ENCODE data around the gene RHBDL1.

The RHBDL1 gene

DNA sequence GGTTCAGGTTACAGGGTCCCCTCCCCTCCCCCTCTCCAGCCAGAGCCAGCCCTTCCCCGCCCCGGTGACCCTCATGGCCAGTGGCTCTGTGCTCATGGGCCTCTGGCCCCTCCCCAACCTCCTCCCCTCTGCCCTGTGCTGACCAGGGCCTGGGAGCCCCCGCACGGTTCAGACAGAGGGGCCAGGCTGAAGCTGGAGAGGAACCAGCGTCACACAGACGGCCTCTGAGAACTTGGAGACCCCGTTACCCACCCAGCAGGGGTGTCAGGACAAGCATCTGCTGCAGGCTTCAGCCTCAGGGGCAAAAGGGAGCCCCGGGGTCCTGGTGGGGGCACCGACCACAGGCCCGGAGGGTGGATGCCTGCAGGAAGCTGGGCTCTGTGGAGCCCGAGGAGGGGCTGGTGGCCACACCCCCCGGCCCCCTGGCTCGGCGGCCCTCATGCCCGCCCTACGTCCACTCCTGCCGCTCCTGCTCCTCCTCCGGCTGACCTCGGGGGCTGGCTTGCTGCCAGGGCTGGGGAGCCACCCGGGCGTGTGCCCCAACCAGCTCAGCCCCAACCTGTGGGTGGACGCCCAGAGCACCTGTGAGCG lies 44.6 kb upstream of the RHBDL1 start, which contains the start of gene WFIKKN1:
Gene WFIKKN1 (plus strand): TSS at position 171 of the 591 bp plus-strand sequence. CDS start 269 bp downstream, at position 440.
- TF ChIP-seq POLR2AphosphoS5 (IDR thresholded peaks at IDR 0.05; ENCODE audit: low read depth, low read length), result 0 out of 2 replicates have a peak, but pooled peaks have one; percentile 8
- TF ChIP-seq SIN3A (IDR thresholded peaks at IDR 0.05; ENCODE audit: borderline replicate concordance, insufficient read depth, low read length), result no peak

DNA sequence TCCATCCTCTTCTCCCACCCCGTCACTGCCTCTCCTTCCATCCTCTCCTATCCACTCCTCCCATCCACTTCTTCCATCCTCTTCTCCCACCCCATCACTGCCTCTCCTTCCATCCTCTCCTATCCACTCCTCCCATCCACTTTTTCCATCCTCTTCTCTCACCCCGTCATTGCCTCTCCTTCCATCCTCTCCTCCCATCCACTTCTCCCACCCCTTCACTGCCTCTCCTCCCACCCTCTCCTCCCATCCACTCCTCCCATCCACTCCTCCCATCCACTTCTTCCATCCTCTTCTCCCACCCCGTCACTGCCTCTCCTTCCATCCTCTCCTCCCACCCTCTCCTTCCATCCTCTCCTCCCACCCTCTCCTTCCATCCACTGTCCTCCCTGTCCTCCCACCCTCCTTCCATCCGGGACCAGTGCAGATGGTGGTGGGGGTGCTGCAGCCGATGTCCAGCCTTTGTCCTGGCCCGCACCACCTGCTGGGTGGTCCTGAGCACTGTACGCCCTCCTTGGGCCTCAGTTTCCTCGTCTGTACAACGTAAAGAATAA lies 43.6 kb upstream of the RHBDL1 start:
- TF ChIP-seq SIN3A (IDR thresholded peaks at IDR 0.05; ENCODE audit: borderline replicate concordance, insufficient read depth, low read length), result no peak
- TF ChIP-seq TAF1 (IDR thresholded peaks at IDR 0.05; ENCODE audit: borderline replicate concordance, insufficient read depth, low read length), result no peak
- TF ChIP-seq FOXP2 (optimal IDR thresholded peaks at IDR 0.05; ENCODE audit: borderline replicate concordance, extremely low read depth, extremely low read length, insufficient read depth), result no peak
- no peak for TF ChIP-seq POLR2AphosphoS5 (IDR thresholded peaks at IDR 0.05; ENCODE audit: low read depth, low read length)
- TF ChIP-seq, protein P1, sequence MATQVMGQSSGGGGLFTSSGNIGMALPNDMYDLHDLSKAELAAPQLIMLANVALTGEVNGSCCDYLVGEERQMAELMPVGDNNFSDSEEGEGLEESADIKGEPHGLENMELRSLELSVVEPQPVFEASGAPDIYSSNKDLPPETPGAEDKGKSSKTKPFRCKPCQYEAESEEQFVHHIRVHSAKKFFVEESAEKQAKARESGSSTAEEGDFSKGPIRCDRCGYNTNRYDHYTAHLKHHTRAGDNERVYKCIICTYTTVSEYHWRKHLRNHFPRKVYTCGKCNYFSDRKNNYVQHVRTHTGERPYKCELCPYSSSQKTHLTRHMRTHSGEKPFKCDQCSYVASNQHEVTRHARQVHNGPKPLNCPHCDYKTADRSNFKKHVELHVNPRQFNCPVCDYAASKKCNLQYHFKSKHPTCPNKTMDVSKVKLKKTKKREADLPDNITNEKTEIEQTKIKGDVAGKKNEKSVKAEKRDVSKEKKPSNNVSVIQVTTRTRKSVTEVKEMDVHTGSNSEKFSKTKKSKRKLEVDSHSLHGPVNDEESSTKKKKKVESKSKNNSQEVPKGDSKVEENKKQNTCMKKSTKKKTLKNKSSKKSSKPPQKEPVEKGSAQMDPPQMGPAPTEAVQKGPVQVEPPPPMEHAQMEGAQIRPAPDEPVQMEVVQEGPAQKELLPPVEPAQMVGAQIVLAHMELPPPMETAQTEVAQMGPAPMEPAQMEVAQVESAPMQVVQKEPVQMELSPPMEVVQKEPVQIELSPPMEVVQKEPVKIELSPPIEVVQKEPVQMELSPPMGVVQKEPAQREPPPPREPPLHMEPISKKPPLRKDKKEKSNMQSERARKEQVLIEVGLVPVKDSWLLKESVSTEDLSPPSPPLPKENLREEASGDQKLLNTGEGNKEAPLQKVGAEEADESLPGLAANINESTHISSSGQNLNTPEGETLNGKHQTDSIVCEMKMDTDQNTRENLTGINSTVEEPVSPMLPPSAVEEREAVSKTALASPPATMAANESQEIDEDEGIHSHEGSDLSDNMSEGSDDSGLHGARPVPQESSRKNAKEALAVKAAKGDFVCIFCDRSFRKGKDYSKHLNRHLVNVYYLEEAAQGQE (IDR thresholded peaks at IDR 0.05; ENCODE audit: insufficient read depth in 1 of 2, low read depth in 2 of 2, low read length in 2 of 2), result no peak

- TF ChIP-seq FOXP2 (optimal IDR thresholded peaks at IDR 0.05; ENCODE audit: borderline replicate concordance, extremely low read depth, extremely low read length, insufficient read depth), result no peak
- TF ChIP-seq SIN3A (IDR thresholded peaks at IDR 0.05; ENCODE audit: borderline replicate concordance, insufficient read depth, low read length), result no peak
- no peak for TF ChIP-seq TAF1 (IDR thresholded peaks at IDR 0.05; ENCODE audit: borderline replicate concordance, insufficient read depth, low read length)
- no peak for TF ChIP-seq POLR2AphosphoS5 (IDR thresholded peaks at IDR 0.05; ENCODE audit: low read depth, low read length)
- TF ChIP-seq, protein P1 (IDR thresholded peaks at IDR 0.05; ENCODE audit: insufficient read depth in 1 of 2, low read depth in 2 of 2, low read length in 2 of 2), result no peak
These were observed 42.8 kb upstream of the RHBDL1 start for GRCh38 chr16:632486-633335.

DNA sequence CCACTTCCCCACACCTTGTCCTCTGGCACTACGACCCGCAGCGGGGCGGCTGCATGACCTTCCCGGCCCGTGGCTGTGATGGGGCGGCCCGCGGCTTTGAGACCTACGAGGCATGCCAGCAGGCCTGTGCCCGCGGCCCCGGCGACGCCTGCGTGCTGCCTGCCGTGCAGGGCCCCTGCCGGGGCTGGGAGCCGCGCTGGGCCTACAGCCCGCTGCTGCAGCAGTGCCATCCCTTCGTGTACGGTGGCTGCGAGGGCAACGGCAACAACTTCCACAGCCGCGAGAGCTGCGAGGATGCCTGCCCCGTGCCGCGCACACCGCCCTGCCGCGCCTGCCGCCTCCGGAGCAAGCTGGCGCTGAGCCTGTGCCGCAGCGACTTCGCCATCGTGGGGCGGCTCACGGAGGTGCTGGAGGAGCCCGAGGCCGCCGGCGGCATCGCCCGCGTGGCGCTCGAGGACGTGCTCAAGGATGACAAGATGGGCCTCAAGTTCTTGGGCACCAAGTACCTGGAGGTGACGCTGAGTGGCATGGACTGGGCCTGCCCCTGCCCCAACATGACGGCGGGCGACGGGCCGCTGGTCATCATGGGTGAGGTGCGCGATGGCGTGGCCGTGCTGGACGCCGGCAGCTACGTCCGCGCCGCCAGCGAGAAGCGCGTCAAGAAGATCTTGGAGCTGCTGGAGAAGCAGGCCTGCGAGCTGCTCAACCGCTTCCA lies 42.0 kb upstream of the RHBDL1 start:
- no peak for TF ChIP-seq FOXP2 (optimal IDR thresholded peaks at IDR 0.05; ENCODE audit: borderline replicate concordance, extremely low read depth, extremely low read length, insufficient read depth)
- TF ChIP-seq TAF1 (IDR thresholded peaks at IDR 0.05; ENCODE audit: borderline replicate concordance, insufficient read depth, low read length), result no peak
- TF ChIP-seq SIN3A (IDR thresholded peaks at IDR 0.05; ENCODE audit: borderline replicate concordance, insufficient read depth, low read length), result no peak
- TF ChIP-seq, protein P1 (IDR thresholded peaks at IDR 0.05; ENCODE audit: insufficient read depth in 1 of 2, low read depth in 2 of 2, low read length in 2 of 2), result no peak
- TF ChIP-seq POLR2AphosphoS5 (IDR thresholded peaks at IDR 0.05; ENCODE audit: low read depth, low read length), result no peak

GRCh38 chr16:634051-634670 lies 41.3 kb upstream of the RHBDL1 start:
- TF ChIP-seq TAF1 (IDR thresholded peaks at IDR 0.05; ENCODE audit: borderline replicate concordance, insufficient read depth, low read length), result no peak
- no peak for TF ChIP-seq FOXP2 (optimal IDR thresholded peaks at IDR 0.05; ENCODE audit: borderline replicate concordance, extremely low read depth, extremely low read length, insufficient read depth)
- no peak for TF ChIP-seq POLR2AphosphoS5 (IDR thresholded peaks at IDR 0.05; ENCODE audit: low read depth, low read length)
- TF ChIP-seq, protein P1 (IDR thresholded peaks at IDR 0.05; ENCODE audit: insufficient read depth in 1 of 2, low read depth in 2 of 2, low read length in 2 of 2), result no peak
- no peak for TF ChIP-seq SIN3A (IDR thresholded peaks at IDR 0.05; ENCODE audit: borderline replicate concordance, insufficient read depth, low read length)

All from PFSK-1 (cell line).